NCI-H1694 treated with DMSO at 0.1 percent for 48 hours (cell line): ENCODE results near the gene HOTAIR.

Experiments
- DNase-seq: peaks from one replicate; lab custom pipeline; 2025; lab: John Stamatoyannopoulos, UW

Gene HOTAIR

GRCh38 chr12:53988541-53989226 is 13.9 kb upstream of the HOTAIR start:
- no peak for DNase-seq

DNA sequence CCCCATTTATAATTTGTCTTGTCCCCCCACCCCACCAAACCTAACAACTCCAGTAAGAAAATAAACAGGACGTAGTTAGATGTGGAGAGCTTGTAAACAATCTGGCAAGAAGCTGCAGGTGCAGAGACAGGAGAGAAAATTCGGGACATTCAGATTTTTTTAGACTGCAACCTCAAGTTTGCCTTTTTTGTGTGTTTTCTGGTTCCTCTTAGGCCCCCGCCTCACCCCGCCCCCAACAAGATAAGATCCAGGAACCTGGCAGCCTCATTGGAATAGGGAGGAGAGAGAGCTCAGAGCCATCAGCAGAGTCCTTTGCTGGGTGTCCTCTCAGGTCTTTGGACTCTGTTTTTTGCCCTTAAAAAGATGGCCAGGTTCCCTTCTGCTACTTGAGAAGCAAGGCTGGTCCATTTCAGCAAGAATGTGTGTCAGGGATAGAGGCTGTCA is 13.1 kb upstream of the HOTAIR start:
- DNase-seq: no peak

DNA sequence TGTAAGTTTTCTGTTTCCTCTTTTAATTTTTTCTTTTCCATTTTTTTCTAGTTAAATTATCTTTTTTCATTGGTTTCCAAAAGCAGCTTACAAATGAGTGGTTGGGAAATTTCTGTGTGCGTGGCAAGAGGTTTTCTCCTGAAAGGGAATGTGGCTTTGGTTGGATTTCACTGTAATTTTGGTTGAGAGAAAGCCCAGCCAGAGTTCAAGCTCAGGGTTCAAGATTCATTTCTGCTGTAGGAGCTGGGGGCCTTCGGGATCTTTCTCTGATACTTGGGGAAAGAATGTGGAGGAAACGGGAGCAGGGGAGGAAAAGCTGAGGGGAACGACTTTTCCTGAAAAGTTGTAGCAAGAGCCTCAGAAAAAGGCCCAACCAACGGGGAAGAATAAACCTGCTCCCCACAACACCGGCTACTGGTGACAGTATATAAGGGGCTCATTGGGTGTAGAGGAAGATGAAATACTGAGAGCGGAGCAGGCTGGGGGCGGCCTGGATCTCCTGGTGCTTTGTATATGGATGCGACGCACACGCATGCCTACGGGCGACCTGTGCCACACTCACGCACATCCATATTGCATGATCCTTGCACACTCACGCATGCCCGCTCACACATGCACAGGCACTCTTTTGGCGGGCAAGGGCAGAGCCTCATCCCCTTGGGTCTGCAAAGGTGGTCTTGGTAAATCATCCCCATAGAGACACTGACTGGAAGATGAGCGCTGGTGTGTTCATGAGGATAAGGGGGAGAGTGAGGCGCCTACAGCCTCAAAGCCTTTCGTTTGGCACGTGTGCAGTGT is 12.1 kb upstream of the HOTAIR start:
- no peak for DNase-seq

DNA sequence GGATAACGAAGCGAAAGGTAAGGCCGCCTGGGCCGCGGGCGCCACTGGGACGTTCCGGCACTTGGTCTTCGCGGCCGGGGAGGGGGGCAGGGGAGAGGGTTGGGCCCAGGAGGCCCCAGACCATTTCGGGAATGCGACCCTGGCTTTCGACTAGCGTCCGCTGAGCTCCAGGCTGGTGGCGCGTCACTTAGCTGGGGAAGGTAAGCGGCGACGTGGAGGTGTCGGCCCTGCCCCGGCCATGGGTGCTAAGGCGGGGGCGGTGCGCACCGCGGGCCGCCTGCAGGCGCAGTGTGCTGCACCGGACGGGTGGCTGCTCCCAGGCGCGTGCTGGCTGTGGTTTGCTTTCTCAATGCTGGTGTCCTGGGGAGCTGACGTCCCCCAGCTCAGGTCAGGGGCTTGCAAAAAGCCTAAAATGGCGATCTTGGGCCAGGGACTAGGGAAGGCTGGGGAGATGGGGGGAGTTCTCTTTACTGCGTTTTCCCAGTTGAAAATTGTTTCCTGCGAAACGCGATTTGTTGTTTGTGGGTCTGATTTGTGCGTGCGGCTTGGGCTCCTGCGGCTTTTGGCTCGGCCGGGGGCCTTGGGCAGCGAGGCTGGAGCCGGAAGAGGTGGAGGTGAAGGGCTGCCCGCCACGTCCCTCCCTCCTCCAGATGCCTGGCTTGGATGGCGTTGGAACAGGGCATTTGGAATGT is 11.4 kb upstream of the HOTAIR start:
- DNase-seq: no peak

DNA sequence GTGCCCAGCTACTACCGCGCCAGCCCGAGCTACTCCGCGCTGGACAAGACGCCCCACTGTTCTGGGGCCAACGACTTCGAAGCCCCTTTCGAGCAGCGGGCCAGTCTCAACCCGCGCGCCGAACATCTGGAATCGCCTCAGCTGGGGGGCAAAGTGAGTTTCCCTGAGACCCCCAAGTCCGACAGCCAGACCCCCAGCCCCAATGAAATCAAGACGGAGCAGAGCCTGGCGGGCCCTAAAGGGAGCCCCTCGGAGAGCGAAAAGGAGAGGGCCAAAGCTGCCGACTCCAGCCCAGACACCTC is 10.9 kb upstream of the HOTAIR start:
- no peak for DNase-seq

DNA sequence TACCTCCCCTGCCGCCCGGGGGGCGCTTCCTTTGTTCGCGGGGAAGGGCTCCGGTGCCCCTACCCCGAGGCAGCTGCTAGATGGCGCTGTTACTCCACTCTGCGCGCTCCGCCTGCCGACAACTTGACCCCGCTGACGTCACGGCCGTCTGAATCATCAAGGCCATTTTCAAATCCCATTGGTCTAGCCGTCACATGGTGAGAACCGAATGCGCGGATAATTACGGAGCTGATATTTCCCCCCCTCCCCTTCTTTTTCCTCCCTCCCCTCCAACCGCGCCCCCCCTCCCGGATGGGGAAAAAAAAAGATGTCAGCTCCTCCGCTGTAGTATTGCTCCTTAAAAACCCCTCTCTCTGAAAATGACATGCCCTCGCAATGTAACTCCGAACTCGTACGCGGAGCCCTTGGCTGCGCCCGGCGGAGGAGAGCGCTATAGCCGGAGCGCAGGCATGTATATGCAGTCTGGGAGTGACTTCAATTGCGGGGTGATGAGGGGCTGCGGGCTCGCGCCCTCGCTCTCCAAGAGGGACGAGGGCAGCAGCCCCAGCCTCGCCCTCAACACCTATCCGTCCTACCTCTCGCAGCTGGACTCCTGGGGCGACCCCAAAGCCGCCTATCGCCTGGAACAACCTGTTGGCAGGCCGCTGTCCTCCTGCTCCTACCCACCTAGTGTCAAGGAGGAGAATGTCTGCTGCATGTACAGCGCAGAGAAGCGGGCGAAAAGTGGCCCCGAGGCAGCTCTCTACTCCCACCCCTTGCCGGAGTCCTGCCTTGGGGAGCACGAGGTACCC is 10.3 kb upstream of the HOTAIR start, which contains the start of gene HOXC10:
Gene HOXC10 (plus strand): TSS at position 246 of the 791 bp plus-strand sequence. CDS start 114 bp downstream, at position 360.
- peak; percentile 92 for DNase-seq

GRCh38 chr12:53983950-53984572 is 9.3 kb upstream of the HOTAIR start:
- no peak for DNase-seq

GRCh38 chr12:53983568-53983949 is 8.8 kb upstream of the HOTAIR start:
- no peak for DNase-seq

GRCh38 chr12:53982648-53983567 is 8.2 kb upstream of the HOTAIR start:
- DNase-seq: no peak

DNA sequence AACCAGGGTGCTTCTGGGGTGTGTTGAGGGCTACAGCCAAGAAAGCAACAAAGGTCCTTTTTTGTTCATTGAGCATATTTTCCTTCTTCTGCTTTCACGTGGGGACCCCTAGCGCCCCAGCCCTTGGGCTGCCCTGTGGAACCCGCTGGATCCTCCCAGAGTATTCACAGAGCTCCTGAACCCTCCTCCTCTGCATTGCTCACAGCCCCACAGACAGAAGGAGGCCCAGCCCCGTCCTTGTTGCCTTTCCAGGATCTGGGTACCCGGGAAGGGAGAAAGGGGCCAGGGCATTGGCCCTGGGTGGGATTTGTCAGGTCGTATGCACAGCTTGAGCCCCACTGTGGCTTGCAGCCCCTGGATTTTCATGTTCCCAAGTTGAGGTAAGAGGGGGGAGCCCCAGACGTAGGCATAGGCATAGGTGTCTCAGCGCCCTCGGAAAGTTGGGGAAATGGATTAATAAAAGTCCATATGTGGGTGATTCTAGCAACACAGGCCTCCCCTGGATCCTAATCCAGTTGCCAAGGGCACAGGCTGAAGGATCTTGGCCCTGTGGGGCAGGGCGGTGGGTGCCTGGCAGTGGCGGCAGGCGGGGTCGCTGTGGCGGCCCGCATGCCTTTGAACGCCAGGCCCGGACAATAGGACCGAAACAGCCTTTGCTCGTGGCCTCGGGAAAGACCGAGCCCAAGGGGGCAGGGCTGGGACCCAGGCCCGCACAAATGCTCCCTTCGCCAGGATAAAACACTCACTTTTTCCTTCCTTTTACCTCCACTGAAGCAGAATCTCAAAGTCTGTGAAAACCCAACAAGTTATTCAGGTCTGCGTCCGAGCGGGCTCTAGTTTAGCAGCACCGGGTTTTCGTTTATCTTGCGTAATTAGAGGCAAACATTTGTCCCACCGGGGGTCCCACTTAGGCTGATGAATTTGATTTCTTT is 7.1 kb upstream of the HOTAIR start:
- no peak for DNase-seq

GRCh38 chr12:53980802-53981496 is 6.2 kb upstream of the HOTAIR start:
- DNase-seq: no peak

DNA sequence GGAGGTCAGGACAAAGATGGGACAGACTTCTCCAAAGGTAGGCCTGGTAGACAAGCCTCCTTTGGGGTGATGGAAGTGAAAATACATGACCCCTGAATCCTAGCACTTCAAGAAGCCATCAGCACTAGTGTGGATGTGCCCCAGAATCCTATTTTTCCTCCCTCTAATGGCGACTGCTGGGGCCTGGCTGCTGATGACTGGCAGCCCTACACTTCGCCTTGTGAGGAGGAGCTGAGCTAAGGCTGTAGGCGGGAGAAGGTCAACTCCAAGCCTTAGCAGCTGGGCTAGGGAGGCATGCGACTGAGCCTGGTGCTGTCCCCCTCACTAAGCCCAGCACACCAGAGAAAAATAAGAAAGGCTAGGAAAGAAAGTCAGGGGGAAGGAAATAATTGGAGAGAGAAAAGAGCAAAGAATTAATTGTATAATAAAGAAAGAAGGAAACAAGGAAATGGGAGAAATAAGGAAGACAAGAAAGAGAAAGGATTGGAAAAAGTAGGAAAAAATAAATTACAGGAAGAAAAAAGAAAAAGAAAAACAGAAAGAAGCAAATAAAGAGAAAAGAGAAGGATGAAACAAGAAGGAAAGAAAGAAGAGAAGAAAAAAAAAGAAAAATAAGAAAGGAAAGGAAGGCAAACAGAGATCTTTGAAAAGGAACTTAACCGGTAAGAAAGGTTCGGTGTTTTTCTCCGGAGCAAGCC is 5.5 kb upstream of the HOTAIR start:
- DNase-seq: no peak

DNA sequence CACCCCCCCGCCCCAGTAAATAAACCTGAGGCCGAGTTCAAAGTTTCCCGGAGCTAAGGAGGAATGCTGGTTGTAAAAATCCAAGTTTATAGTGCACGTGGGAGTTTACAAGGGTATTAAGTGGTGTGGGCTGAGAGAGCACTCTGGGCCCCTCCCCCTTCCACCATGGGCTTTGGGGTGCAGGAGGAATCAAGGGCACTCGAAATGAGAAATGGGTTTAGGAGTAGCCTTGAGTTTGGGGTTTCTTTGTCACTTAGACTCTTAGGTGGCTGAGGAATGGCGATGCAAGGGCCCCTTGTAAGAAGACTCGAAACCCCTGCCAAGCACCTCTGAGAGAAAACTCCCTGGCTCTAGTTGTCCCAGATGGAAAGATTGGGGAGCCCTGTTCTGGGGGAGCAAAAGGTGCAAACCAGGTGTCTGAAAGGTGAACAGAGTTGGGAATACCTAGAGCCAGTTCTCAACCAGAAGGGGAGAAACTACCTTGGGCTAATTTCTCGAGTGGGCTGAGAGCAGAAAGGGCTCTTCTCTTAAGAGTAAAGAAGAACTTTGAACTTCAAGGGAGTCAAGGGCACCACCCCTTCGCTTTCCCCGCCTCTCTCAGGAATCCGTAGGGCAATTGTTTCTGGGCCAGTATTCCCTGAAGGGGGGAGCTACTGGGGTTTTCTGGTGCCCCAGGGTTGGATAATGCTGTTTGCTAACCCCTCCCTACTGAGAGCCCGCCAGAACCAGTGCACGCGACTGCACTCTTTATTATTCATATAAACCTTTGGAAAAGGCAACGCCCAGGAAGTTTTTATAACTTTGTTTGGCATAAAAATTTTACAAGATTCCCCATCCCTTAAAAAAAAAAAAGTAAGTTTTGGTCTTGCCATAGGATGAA is 4.0 kb upstream of the HOTAIR start:
- DNase-seq: no peak

GRCh38 chr12:53977596-53978445 is 3.1 kb upstream of the HOTAIR start:
- no peak for DNase-seq

- no peak for DNase-seq
These were observed 2.3 kb upstream of the HOTAIR start for GRCh38 chr12:53976823-53977595.
